Transverse colon (tissue), 4 donors: ENCODE measurements around the gene NCAPD3.

Source experiments
- CTCF ChIP-seq, 5 experiments: fragments of 200-600 bp in 3 of 5; fragments of 450-650 bp in 2 of 5; sonication (generic) in 3 of 5; IDR thresholded peaks; 1 replicate in 2 of 5; 2 replicates in 3 of 5; pipeline ENCODE4 v1.5.1; 2016 to 2017; ENCODE audit warnings: antibody characterized with exemption in 5 of 5, inconsistent platforms in 3 of 5, mild to moderate bottlenecking in 2 of 5, moderate library complexity in 1 of 5
- POLR2AphosphoS5 ChIP-seq, 3 donors: sonication (generic); formaldehyde crosslinking; IDR thresholded peaks; one replicate each; pipeline ENCODE4 v1.6.1; 2016; ENCODE audit warnings: antibody characterized with exemption in 3 of 3

GRCh38 chr11:134272381-134273316 is 48.9 kb upstream of the NCAPD3 start:
- TF ChIP-seq POLR2AphosphoS5 (IDR thresholded peaks at IDR 0.05) (no peak), CTCF (IDR thresholded peaks at IDR 0.05) (no peak)
